GM19452 (cell line): ENCODE measurements around the gene GOLGA6L24.
"Not testable (repeated sequence)": the region's sequence is repeated elsewhere in the genome, so short reads cannot be mapped to it uniquely, and the experiment has no call there.

Source experiments
- ATAC-seq: cut with Tn5 transposase; IDR thresholded peaks from one replicate; pipeline ENCODE4 v1.9.1; 2021; ENCODE audit not compliant: unreplicated experiment

GOLGA6L24 gene, protein sequence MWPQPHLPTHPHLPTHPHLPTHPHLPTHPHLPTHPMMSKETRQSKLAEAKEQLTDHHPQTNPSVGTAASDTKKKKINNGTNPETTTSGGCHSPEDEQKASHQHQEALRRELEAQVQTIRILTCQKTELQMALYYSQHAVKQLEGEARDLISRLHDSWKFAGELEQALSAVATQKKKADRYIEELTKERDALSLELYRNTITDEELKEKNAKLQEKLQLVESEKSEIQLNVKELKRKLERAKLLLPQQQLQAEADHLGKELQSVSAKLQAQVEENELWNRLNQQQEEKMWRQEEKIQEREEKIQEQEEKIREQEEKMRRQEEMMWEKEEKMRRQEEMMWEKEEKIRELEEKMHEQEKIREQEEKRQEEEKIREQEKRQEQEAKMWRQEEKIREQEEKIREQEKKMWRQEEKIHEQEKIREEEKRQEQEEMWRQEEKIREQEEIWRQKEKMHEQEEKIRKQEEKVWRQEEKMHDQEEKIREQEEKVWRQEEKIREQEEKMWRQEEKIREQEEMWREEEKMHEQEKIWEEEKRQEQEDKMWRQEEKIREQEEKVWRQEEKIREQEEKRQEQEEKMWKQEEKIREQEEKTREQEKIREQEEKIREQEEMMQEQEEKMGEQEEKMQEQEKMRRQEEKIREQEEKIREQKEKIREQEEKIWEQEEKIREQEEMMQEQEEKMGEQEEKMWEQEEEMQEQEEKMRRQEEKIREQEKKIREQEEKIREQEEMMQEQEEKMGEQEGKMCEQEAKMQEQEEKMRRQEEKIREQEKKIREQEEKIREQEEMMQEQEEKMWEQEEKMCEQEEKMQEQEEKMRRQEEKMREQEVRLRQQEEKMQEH

DNA sequence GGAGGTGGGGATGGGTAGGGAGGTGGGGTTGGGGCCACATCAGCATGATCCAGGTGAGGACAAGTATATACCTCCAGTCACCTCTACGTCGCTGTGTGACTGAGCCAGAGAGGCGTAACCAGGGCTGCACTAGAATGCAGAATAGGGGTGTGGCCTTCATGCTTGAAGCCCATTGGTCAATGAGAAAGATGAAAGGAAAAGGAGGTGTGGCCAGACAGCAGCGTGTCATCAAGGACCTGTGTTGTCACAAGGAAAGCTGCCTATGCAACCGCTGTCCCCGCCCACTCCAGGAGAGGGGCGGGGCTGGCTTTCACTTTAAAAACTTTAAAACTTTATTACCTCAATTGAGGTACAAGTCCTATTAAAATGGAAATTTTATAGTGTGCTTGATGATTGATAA lies at the start of gene GOLGA6L24:
Gene GOLGA6L24 (minus strand): TSS at position 101 of the 400 bp plus-strand sequence. CDS start 61 bp downstream, at position 40.
- not testable (repeated sequence) for ATAC-seq

DNA sequence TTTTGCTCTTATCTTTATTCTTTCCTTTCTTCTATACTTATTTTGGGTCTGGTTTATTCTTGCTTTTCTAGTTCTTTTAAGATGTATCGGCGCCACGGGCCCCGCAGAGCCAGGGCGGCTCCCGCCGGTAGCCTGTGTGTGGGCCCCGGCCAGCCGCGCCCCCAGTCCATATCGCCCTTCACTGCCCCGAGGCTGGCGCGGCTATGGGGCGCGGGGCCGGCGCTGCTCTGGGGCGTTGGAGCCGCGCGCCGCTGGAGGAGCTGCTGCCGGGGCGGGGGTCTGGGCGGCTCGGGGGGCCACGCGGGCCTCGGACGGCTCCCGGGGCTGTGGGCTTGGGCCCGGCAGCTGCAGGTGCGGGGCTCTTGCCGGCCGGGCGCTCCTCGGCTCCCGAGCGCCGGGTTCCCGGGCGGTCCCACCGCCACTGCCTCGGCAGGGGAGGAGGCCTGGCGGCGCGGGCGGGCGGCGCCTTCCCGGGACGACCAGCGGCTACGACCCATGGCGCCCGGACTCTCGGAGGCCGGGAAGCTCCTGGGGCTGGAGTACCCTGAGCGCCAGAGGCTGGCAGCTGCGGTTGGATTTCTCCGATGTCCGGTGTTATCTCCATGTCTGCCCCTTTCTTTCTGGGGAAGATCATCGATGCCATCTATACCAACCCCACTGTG lies 45.0 kb upstream of the GOLGA6L24 start:
- ATAC-seq: not testable (repeated sequence)

DNA sequence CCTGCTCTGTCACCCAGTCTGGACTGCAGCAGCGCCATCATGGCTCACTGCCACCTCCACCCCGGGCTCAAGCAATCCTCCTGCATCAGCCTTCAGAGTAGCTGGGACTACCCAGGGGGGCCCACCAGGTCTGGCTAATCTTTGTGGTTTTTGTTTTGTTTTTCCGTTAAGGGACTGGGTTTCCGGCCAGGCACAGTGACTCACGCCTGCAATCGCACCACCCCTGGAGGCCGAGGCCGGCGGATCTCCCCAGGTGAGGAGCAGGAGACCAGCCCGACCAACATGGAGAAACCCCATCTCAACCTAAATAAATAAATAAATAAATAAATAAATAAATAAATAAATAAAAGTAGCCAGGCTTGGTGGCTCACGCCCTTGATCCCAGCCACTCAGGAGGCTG lies 38.1 kb upstream of the GOLGA6L24 start:
- not testable (repeated sequence) for ATAC-seq

DNA sequence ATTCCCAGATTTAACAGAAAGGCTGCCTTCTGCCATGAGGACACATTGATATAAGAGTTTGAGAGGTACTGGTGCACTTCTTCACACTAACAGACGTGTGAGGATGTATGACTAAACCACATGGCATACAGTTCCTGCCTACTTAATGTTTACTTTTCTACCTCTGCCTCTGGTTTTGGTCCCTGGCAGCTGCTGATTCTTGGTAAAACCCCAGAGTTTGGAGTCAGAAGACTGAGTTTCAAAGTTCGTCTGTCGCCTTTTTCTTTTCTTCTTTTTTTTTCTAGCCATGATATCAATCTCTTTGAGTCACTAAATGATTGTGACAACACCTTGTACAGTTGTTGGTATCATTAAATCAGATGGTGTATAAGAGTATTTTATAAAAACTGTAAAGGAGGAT lies 22.2 kb upstream of the GOLGA6L24 start:
- not testable (repeated sequence) for ATAC-seq

DNA sequence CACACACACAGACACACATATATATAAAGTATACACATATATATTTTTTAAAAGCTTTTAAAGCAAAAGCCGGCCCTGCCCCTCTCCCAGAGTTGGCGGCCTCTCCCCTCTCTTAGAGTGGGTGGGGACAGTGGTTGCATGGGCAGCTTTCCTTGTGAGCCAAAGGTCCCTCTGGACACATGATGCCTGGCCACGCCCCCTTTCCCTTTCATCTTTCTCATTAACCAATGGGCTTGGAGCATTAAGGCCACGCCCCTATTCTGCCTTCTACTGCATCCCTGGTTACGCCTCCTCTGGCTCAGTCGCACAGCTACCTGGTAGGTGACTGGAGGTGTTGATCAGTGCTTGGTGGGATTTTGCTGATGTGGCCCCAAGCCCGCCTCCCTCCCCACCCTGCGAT lies 20.5 kb upstream of the GOLGA6L24 start, which contains the start of gene GOLGA8F:
Gene GOLGA8F (plus strand): TSS at position 301 of the 400 bp plus-strand sequence. CDS start 98 bp downstream, at position 399.
- not testable (repeated sequence) for ATAC-seq

DNA sequence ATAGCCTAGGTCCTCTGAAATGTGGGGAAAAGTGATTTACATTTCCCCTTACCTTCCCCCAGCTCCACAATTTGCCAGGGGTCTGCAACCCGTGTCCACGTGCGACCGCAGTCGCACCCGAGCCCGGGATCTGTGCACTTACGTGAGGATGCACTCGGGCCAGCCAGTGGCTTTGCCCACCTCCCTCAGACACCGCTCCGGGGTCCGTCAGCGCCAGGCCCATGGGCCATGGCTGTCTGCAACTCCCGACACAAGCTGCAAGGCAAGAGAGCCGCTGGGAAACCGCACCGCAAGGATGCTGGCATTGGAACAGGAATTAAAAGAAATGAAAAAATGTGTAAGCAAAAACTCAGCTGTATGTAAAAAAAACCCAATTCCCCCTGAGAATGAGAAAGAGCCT lies 7.6 kb upstream of the GOLGA6L24 start:
- ATAC-seq: not testable (repeated sequence)

DNA sequence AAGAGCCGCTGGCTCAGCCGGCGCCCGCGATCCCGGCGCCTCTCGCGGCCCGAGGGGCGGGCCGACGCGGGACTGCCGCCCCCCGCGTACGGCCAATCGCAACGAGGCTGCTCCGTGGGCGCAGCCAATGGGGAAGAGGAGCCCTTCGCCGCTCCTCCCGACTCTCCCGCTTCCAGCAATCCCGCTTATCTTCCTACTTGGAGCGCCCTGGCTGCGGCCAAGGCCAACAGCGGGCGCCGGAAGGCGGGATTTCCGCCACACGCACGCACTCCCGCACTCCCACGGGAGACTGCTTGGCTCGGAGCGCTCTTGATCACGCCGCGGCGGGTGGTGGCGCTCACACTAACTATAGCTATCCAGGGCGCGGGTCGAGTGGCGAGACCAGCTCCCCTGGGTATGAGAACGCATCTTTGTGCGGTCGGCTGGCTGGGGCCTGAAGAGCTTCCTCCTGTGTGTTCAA lies 35.7 kb downstream of the GOLGA6L24 start, which contains the start of gene HERC2:
Gene HERC2 (minus strand): TSS at position 51 of the 460 bp plus-strand sequence. CDS start 746 bp downstream, outside the sequence.
- not testable (repeated sequence) for ATAC-seq

DNA sequence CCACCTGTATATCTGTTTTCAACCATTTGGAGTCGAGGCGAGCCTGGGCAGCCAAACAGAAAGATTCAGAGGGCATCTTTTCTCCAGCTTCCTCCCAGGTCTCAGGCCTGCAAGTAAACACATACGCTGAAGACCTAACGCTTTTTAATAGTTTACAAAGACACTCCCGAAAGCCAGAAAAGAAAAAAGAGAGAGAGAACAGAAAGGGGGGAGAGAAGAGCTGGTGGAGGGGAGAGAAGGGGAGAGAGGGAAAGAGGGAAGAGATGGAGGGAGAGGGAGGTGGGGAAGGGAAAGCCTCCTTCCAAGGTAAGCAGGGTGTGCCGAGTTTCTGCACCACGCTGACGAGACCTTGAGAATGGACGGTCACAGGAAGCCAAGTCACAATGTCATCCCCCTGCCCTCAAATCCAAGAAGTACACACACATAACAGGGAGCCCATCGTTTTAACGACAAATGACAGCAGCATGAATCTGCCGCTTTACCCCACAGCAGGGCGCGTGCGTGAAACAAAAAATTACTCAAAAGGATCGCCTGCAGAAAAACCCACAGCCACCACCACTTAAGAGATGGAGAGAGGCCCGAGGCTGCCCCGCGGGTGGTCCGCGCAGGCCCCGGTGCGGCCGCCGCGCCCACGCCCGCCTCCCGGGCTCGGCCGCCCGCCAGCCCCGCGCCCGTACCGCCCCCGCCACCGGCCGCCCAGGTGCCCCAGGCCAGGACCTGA lies 36.4 kb downstream of the GOLGA6L24 start:
- not testable (repeated sequence) for ATAC-seq

DNA sequence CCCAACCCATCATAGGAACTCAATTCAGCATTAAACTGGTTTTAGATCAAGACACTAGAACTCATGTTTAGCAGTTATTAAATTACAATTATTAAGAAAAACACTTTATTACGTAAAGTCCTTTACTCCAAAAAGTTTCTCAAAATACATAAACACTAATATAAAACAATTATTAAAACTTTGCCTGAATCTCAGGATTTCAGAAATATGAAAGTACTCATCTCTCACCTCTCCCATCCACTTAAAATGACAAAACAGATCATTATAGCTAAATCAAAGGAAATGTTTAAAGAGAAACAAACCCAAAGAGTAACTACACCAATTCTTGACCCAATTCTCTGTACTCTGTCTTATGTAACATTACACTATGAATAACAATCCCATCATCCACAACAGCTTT lies 38.2 kb downstream of the GOLGA6L24 start:
- ATAC-seq: not testable (repeated sequence)

DNA sequence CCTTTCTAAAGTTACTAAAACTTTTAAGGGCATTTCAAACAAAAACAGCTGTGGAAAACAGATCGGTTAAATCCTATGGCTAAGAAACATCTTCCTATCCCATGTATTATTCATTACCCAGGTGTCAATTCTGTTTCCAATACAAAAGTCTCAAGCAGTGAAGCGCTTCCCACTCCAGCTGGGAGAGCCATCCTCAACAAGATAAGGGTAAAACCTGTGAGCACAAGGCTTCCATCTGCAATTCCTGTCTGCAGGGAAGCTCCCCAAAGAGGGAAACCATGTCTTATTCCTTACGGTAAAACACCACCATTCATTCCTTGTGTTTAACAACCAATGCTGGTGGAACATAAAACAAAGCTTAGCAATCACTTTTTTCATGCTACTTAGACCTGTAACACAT lies 39.1 kb downstream of the GOLGA6L24 start:
- ATAC-seq: not testable (repeated sequence)

DNA sequence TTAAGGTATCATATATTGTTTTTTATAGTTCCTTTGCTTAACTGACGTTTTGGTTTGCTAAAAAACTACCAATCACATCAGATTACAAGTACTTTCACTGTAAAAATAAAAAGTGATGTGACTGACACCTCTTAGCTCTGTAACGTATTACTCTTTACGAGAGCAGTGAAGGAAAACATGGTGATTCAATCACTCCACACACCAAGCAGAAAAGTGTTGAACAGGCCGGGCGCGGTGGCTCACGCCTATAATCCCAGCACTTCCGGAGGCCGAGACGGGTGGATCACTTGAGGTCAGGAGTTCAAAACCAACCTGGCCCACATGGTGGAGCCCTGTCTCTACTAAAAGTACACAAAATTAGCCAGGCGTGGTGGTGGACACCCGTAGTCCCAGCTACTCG lies 39.8 kb downstream of the GOLGA6L24 start:
- not testable (repeated sequence) for ATAC-seq

DNA sequence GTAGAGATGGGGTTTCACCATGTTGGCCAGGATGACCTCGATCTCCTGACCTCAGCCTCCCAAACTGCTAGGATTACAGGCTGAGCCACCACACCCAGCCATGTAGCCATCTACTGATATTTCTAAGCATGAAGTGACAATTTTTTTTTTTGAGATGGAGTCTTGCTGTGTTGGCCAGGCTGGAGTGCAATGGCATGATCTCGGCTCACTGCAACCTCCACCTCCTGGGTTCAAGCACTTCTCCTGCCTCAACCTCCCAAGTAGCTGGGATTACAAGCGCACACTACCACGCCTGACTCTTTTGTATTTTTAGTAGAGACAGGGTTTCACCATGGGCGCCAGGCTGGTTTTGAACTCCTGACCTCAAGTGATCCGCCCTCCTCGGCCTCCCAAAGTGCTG lies 40.9 kb downstream of the GOLGA6L24 start:
- ATAC-seq: not testable (repeated sequence)

DNA sequence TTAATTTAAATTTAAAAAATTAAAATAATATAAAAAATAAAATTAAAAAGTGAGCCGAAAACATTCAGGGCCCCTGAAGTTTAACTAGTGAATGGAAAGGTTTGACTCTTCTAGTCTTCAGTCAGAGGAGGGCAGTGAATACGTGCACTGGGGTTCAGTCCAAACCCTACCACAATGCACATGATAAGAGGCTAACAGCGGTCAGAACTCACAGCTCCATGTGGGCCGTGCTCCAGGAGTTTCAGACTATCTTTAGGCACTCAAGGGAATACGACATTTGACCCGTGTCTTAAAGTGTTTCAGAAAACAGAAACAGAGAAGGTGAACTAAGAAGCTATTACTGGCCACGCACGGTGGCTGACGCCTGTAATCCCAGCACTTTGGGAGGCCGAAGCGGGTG lies 47.4 kb downstream of the GOLGA6L24 start:
- ATAC-seq: not testable (repeated sequence)

DNA sequence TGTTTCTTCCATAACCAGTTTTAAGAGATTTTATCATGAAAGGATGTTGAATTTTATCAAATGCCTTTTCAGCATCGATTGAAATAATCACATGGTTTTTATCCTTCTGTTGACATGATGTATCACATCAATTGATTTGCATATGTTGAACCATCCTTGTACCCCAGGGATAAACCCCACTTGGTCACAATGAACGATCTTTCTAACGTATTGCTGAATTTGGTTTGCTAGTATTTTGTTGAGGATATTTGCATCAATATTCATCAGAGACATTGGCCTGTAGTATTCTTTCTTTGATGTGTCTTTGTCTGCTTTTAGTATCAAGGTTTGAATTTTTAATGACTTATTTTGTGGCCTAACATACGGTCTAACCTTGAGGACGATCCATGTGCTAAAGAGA lies 49.2 kb downstream of the GOLGA6L24 start:
- ATAC-seq: not testable (repeated sequence)
